ENCODE measurements around the gene LMTK3.

DNA sequence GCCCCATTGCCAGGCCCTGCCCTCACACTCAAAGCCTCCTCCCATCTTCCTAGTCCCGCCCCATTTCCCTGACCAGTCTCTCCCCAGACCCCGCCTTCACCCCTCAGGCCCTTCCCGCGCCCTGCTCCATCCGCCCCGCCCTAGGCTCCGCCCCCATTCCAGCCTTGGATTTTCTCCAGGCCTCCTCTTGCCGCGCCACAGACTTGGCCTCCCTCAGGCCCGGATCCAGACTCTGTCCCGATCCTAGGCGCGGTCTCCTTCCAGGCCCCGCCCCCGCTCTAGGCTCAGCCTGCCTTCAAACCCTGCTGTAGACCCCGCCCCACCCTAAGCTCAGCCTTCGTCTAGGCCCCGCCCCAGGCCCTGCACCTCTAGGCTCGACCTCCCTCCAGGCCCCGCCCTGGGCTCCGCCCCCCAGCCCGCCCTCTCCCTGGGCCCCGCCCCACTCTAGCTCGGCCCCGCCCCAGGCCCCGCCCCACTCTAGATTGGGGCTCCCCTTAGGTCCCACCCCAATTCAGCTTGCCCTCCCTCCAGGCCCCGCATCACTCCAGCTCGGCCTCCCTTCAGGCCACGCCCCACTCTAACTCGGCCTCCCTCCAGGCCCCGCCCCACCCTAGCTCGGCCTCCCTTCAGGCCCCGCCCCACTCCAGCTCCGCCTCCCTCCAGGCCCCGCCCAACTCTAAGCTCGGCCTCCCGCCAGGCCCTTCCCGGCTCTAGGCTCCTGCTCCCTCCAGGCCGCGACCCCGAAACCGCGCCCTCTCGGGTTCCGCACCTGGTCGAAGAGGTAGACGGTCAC is 18.5 kb downstream of the LMTK3 start:
- peak; percentile 57 to 78 for TF ChIP-seq POLR2A (IDR thresholded peaks at IDR 0.05)
- TF ChIP-seq, protein P1, sequence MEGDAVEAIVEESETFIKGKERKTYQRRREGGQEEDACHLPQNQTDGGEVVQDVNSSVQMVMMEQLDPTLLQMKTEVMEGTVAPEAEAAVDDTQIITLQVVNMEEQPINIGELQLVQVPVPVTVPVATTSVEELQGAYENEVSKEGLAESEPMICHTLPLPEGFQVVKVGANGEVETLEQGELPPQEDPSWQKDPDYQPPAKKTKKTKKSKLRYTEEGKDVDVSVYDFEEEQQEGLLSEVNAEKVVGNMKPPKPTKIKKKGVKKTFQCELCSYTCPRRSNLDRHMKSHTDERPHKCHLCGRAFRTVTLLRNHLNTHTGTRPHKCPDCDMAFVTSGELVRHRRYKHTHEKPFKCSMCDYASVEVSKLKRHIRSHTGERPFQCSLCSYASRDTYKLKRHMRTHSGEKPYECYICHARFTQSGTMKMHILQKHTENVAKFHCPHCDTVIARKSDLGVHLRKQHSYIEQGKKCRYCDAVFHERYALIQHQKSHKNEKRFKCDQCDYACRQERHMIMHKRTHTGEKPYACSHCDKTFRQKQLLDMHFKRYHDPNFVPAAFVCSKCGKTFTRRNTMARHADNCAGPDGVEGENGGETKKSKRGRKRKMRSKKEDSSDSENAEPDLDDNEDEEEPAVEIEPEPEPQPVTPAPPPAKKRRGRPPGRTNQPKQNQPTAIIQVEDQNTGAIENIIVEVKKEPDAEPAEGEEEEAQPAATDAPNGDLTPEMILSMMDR (IDR thresholded peaks at IDR 0.05) = peak in 1 of 4 experiments; percentile 13
